Activated CD8-positive, alpha-beta memory T cell treated with anti-CD3 and anti-CD28 coated beads for 48 hours (primary cell): ENCODE results near the gene KCNH1.

ENCODE experiments used
- DNase-seq, 3 experiments: peaks; one replicate each; pipeline ENCODE4 v3.0.0-alpha.2; 2020; ENCODE audit warnings: low read depth in 2 of 3, low spot score in 2 of 3

KCNH1 gene

GRCh38 chr1:211133836-211134669 is at the start of gene KCNH1:
Gene KCNH1, minus strand, starts transcription at chr1:211134148. Its CDS starts 203 bp downstream, at chr1:211133945.
- DNase-seq, result peak; percentile 66 to 80 (median 67)

- DNase-seq, result no peak
These were observed 48.8 kb upstream of the KCNH1 start for GRCh38 chr1:211182746-211183145.

- DNase-seq, result no peak
These were observed 40.4 kb upstream of the KCNH1 start for GRCh38 chr1:211174375-211174774.

GRCh38 chr1:211172657-211173056 is 38.7 kb upstream of the KCNH1 start:
- no peak for DNase-seq

GRCh38 chr1:211169353-211169752 is 35.4 kb upstream of the KCNH1 start:
- no peak for DNase-seq

GRCh38 chr1:211158866-211159265 is 24.9 kb upstream of the KCNH1 start:
- DNase-seq, result no peak

GRCh38 chr1:211155040-211155439 is 21.1 kb upstream of the KCNH1 start:
- no peak for DNase-seq

- DNase-seq, result no peak
These were observed 20.0 kb upstream of the KCNH1 start for GRCh38 chr1:211153932-211154331.

- no peak for DNase-seq
These were observed 14.4 kb upstream of the KCNH1 start for GRCh38 chr1:211148366-211148765.

GRCh38 chr1:211145944-211146343 is 12.0 kb upstream of the KCNH1 start:
- no peak for DNase-seq

GRCh38 chr1:211135342-211135950 is 1.5 kb upstream of the KCNH1 start:
- no peak for DNase-seq

GRCh38 chr1:211133393-211133835 is 534 bp downstream of the KCNH1 start:
- peak in 1 of 3 experiments; percentile 8 for DNase-seq

- no peak for DNase-seq
These were observed 1.1 kb downstream of the KCNH1 start for GRCh38 chr1:211132721-211133392.

GRCh38 chr1:211129776-211130175 is 4.2 kb downstream of the KCNH1 start:
- no peak for DNase-seq

GRCh38 chr1:211127166-211127565 is 6.8 kb downstream of the KCNH1 start:
- DNase-seq, result no peak

GRCh38 chr1:211126622-211127021 is 7.3 kb downstream of the KCNH1 start:
- no peak for DNase-seq

GRCh38 chr1:211118407-211119102 is 15.4 kb downstream of the KCNH1 start:
- DNase-seq, result no peak

- no peak for DNase-seq
These were observed 19.5 kb downstream of the KCNH1 start for GRCh38 chr1:211114446-211114845.

GRCh38 chr1:211113566-211113965 is 20.4 kb downstream of the KCNH1 start:
- DNase-seq, result no peak

GRCh38 chr1:211111351-211111750 is 22.6 kb downstream of the KCNH1 start:
- no peak for DNase-seq

GRCh38 chr1:211101481-211101880 is 32.5 kb downstream of the KCNH1 start:
- DNase-seq, result no peak
